Neuron (in vitro differentiated cells): ENCODE measurements around the gene F2.
A peak's percentile ranks its signal among the peaks of the same experiment; 100 is the strongest.
"Not testable (repeated sequence)": the region's sequence is repeated elsewhere in the genome, so short reads cannot be mapped to it uniquely, and the experiment has no call there.

Experiments
- H2AFZ ChIP-seq: one replicate; pipeline ENCODE4 v1.6.1; 2013; ENCODE audit warnings: low read depth, mild to moderate bottlenecking, inconsistent platforms, low read length, moderate library complexity
- H3K27me3 ChIP-seq: one replicate; pipeline ENCODE4 v1.6.1; 2013; ENCODE audit warnings: low read length; ENCODE audit not compliant: insufficient read depth
- H3K36me3 ChIP-seq: one replicate; pipeline ENCODE4 v1.6.1; 2013; ENCODE audit warnings: low read length; ENCODE audit not compliant: insufficient read depth
- H3K4me1 ChIP-seq: one replicate; pipeline ENCODE4 v1.6.1; 2013; ENCODE audit warnings: low read length; ENCODE audit not compliant: insufficient read depth
- H3K4me3 ChIP-seq: 2 replicates; pipeline ENCODE4 v1.5.1; 2013; ENCODE audit warnings: mild to moderate bottlenecking, low read length, moderate library complexity
- H3K9me3 ChIP-seq: one replicate; pipeline ENCODE4 v1.6.1; 2013; ENCODE audit warnings: low read length

The F2 gene

DNA sequence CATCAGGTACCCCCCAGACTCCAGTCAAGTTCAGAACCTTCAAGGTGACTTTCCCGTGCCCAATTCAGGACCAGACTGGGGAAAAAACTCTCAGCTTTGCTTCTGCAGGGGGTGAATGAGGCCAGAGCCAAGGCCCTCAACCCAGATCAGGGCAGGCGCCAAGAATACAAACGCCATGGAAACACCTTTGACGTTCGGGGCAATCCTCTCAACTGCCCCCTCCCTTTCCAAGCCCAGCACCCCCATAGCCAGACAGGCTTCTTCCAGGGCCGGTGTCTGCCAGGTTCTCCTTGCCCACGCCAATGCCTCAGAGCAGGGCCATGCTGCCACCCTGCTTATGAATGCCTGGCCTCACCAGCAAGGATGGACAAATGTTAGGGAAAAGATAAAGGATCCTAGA, 24.4 kb upstream of the F2 start:
- Histone ChIP-seq H3K27me3 (no peaks in the 10 kb centered on the region), H3K36me3 (peaks cover 38% of the 10 kb centered on the region), H3K4me3 (no peak overlapping the region), H3K4me1 (peaks cover 22% of the 10 kb centered on the region), H2AFZ (no peak overlapping the region), H3K9me3 (no peaks in the 10 kb centered on the region)

GRCh38 chr11:46695345-46696211, 23.4 kb upstream of the F2 start:
- Histone ChIP-seq H3K4me3 (no peak overlapping the region), H3K4me1 (peaks cover 24% of the 10 kb centered on the region), H3K9me3 (no peaks in the 10 kb centered on the region), H3K27me3 (no peaks in the 10 kb centered on the region), H2AFZ (no peak overlapping the region), H3K36me3 (peaks cover 38% of the 10 kb centered on the region)

- peaks cover 24% of the 10 kb centered on the region for H3K4me1 ChIP-seq
- H3K27me3 ChIP-seq, result no peaks in the 10 kb centered on the region
- no peaks in the 10 kb centered on the region for H3K9me3 ChIP-seq
- H3K4me3 ChIP-seq, result no peak overlapping the region
- H3K36me3 ChIP-seq, result peaks cover 36% of the 10 kb centered on the region
- no peak overlapping the region for H2AFZ ChIP-seq
Observed at GRCh38 chr11:46696212-46696558, 22.8 kb upstream of the F2 start.

DNA sequence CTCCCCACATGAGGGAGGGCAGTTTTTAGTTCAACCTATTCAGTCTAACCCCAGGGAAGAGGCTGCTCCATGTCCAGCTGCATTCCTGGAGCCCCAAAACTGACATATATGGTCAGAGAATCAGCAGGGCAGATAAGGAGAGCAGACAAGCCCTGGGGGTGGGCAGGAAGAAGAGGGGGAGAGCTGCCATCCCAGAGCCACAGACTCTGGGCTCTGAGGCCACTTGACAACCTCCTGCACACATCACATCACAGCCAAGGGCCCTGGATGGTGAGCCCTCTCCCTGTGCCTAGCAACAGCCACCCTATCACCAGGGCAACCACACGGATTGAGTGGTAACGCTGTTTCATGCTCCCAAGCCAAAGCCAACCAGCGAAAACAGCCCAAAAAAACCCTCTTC, 21.7 kb upstream of the F2 start:
- Histone ChIP-seq H3K4me1 (peaks cover 30% of the 10 kb centered on the region), H3K27me3 (no peaks in the 10 kb centered on the region), H3K4me3 (no peak overlapping the region), H3K9me3 (no peaks in the 10 kb centered on the region), H3K36me3 (peaks cover 30% of the 10 kb centered on the region), H2AFZ (no peak overlapping the region)

- Histone ChIP-seq H3K4me1 (peaks cover 30% of the 10 kb centered on the region), H3K9me3 (no peaks in the 10 kb centered on the region), H3K36me3 (peaks cover 34% of the 10 kb centered on the region), H3K4me3 (no peak overlapping the region), H3K27me3 (no peaks in the 10 kb centered on the region), H2AFZ (no peak overlapping the region)
Observed at GRCh38 chr11:46697723-46698122, 21.3 kb upstream of the F2 start.

- Histone ChIP-seq H3K36me3 (peaks cover 40% of the 10 kb centered on the region), H3K9me3 (no peaks in the 10 kb centered on the region), H3K27me3 (no peaks in the 10 kb centered on the region), H2AFZ (no peak overlapping the region), H3K4me3 (no peak overlapping the region), H3K4me1 (peaks cover 30% of the 10 kb centered on the region)
Observed at GRCh38 chr11:46698597-46698996, 20.4 kb upstream of the F2 start.

DNA sequence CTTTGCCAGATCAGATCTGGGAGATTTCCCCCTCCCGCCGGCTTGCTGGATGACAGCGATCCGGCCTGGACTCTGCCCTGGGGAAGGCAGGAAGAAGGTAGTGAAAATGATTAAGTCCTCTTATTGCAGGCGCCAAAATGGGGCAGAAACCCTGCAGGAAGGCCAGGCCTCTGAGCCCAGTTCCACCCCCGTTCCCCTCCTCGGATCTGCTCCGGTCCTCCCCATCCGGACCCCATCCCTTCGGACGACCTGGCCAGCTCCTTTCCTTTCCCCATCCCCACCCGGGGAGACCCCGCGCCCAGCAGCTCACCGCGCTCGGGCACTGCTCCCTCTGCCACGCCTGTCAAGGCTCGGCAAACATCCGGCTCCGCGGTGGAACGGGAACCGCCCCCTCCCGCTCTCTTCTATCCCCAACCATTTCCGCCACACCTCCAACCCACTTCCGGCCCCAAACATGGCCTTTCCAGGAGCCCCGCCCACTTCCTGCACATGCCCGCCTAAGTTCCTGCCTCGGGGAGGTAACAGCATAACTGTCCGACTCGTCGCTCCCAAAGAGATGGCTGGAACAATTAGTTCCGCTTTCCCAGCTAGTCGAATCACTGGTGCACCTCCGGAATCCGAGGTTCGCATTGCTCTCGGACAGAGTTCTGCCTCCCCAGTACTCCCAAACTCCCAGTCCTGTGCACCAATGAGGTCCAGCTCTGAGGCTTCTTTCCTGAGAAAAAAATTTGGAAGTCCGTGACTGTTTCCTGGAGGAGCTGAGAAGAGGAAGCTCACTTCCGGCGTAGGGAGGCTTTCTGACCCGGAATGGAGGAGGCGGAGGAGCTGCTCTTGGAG, 18.6 kb upstream of the F2 start, which contains the start of the genes ARHGAP1 and ZNF408:
TSS of gene ARHGAP1 (minus strand) at position 379 of the 837 bp plus-strand sequence. CDS start 4,512 bp downstream, outside the sequence.
TSS of gene ZNF408 (plus strand) at position 791 of the 837 bp plus-strand sequence. CDS start at position 808, 17 bp downstream.
- peak within 1 kb of the TSS; percentile 99 for H2AFZ ChIP-seq
- H3K4me1 ChIP-seq, result peaks cover 30% of the 10 kb centered on the region
- peak within 1 kb of the TSS; percentile 100 for H3K4me3 ChIP-seq
- peaks cover 42% of the 10 kb centered on the region for H3K36me3 ChIP-seq
- H3K9me3 ChIP-seq, result no peaks in the 10 kb centered on the region
- no peaks in the 10 kb centered on the region for H3K27me3 ChIP-seq

- Histone ChIP-seq H3K9me3 (no peaks in the 10 kb centered on the region), H2AFZ (peak overlapping the region; percentile 99), H3K27me3 (no peaks in the 10 kb centered on the region), H3K36me3 (peaks cover 41% of the 10 kb centered on the region), H3K4me3 (peak overlapping the region; percentile 100), H3K4me1 (peaks cover 30% of the 10 kb centered on the region)
Observed at GRCh38 chr11:46701078-46701654, 17.8 kb upstream of the F2 start.

DNA sequence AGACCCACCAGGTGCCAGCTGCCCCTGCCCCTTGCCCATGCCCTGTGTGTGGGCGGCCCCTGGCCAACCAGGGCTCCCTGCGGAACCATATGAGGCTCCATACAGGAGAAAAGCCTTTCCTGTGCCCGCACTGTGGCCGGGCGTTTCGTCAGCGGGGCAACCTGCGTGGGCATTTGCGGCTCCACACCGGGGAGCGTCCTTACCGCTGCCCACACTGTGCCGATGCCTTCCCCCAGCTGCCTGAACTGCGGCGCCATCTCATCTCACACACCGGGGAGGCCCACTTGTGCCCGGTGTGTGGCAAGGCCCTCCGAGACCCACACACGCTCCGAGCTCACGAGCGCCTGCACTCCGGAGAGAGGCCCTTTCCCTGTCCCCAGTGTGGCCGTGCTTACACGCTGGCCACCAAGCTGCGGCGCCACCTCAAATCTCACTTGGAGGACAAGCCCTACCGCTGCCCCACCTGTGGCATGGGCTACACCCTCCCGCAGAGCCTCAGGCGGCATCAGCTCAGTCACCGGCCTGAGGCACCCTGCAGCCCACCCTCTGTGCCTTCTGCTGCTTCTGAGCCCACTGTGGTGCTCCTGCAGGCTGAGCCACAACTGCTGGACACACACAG, 13.8 kb upstream of the F2 start:
- H3K4me1 ChIP-seq, result peaks cover 6% of the 10 kb centered on the region
- peaks cover 48% of the 10 kb centered on the region for H3K36me3 ChIP-seq
- H3K27me3 ChIP-seq, result no peaks in the 10 kb centered on the region
- no peak overlapping the region for H3K4me3 ChIP-seq
- no peaks in the 10 kb centered on the region for H3K9me3 ChIP-seq
- H2AFZ ChIP-seq, result no peak overlapping the region

GRCh38 chr11:46706886-46707285, 12.1 kb upstream of the F2 start:
- Histone ChIP-seq H3K4me1 (no peaks in the 10 kb centered on the region), H2AFZ (no peak overlapping the region), H3K36me3 (peaks cover 46% of the 10 kb centered on the region), H3K27me3 (no peaks in the 10 kb centered on the region), H3K9me3 (no peaks in the 10 kb centered on the region), H3K4me3 (no peak overlapping the region)

DNA sequence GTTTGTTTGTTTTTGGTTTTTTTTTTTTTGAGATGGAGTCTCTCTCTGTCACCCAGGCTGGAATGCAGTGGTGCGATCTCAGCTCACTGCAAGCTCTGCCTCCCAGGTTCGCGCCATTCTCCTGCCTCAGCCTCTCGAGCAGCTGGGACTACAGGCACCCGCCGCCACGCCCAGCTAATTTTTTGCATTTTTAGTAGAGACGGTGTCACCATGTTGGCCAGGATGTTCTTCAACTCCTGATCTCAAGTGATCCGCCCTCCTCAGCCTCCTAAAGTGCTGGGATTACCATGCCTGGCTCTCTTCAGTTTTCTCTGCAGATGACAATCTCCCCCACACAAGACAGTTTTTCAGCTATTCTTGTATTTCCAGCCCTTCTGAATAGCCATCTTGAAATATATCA, 9.7 kb upstream of the F2 start:
- H3K27me3 ChIP-seq, result not testable (repeated sequence)

DNA sequence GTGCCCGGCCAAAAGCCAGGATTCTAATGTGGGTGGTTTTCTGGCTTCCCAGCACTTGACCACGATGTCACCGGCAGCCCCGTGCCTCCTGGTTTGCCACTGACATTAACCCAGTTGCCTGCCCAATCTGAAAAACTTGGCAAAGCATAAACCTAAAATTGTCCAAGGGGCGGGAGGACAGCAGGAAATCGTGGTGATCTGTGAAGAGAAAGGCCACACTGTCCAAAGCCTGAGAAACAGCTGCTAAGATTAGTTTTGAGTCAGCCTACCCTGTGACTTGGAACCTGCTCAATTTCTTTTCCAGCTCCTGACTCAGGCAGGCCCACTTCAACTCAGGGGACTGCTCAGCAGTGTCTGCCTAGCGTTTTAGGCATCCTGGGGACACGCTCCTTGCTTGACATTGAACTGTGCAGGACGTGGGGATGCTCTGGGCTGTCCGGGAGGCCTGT, 8.2 kb upstream of the F2 start:
- Histone ChIP-seq H3K36me3 (peaks cover 11% of the 10 kb centered on the region), H2AFZ (no peak overlapping the region), H3K4me3 (no peak overlapping the region), H3K27me3 (no peaks in the 10 kb centered on the region), H3K4me1 (no peaks in the 10 kb centered on the region), H3K9me3 (no peaks in the 10 kb centered on the region)

More for the DNA sequence above, 9.7 kb upstream of the F2 start:
- not testable (repeated sequence) for H3K4me1 ChIP-seq, H3K9me3 ChIP-seq, H2AFZ ChIP-seq, H3K4me3 ChIP-seq
- peaks cover 26% of the 10 kb centered on the region for H3K36me3 ChIP-seq
